Activated T-cell treated with anti-CD3 and anti-CD28 coated beads for 4 hours (primary cell): ENCODE results near the gene ARL4D.

Experiments used
- DNase-seq: peaks from one replicate; pipeline ENCODE4 v3.0.0-alpha.2; 2020

ARL4D gene

DNA sequence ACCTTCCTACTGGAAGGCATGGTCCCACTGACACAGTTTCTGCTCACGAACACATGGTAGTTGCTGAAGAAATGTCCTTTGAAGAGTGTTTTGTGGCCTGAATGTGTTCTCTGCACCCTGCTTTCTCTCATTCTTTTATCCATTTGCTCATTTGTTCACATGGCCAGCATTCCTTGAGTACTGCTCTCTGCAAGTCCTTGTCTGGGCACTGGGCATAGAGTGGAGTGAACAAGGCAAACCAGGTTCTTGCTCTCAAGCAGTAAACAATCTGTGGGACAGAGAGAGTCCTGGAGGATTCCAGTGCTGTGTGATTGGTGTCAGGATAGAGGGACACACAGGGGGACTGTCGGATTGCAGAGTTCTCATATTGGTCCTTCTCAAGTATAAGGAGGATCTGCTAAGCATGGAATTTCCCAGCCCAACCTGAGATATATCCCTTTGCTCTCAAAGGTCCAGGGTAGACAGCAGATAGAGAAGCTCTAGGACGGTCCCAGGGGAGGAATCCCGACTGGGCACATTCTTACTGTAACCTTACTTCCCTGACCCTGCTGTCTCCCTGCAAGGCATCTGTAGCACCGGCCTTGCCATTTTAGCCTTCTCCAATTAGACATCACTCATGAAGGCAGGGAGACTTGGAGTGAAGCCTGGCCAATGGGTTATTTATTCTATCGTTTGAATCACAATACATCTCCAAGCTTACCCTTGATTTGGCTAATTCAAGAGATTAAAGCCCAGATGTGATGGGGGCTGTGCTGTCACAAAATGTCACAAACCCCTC is 32.3 kb downstream of the ARL4D start:
- DNase-seq, result no peak

DNA sequence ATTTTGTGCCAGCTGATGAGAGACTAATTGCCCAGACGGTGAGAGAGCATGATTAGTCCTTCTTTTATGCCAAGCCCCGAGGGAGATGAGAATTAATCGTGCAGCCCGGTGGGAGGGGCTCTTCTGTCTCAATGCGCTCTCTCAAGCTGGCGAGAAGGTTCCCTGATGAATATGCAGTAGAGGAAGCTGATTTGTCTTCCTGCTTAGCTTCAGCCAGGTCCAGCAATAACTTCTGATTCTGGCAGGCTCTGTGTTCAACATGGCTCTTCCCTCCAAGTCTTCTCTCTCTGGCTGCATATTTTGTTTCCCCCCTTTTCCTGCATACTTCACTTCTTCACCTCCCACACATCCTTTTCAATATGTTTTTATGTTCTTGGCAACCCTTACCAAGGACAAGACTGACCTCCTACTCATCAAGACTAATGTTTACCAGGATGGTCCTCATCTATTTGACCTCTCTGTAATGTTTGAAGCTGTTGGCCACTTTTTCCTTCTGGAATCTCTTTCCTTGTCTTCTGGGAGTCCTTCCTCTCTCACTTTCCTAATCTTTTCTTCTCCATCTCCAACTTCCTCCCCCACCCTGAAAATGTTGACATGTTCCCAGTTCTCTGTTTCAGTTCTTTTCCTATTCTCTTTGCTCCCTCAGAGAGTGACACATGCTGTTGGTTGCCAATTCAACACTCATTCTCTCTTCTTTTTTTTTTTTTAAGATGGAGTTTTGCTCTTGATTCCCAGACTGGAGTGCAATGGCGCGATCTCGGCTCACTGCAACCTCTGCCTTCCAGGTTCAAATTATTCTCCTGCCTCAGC is 33.1 kb downstream of the ARL4D start:
- no peak for DNase-seq

- DNase-seq, result no peak
Measured at GRCh38 chr17:43434902-43435319, 36.1 kb downstream of the ARL4D start.

- DNase-seq, result no peak
Measured at GRCh38 chr17:43437756-43438155, 39.0 kb downstream of the ARL4D start.

GRCh38 chr17:43438626-43439025 is 39.8 kb downstream of the ARL4D start:
- DNase-seq, result no peak

GRCh38 chr17:43439041-43439440 is 40.2 kb downstream of the ARL4D start:
- no peak for DNase-seq

- no peak for DNase-seq
Measured at GRCh38 chr17:43442711-43443110, 43.9 kb downstream of the ARL4D start.

- DNase-seq, result no peak
Measured at GRCh38 chr17:43443381-43443780, 44.6 kb downstream of the ARL4D start.

DNA sequence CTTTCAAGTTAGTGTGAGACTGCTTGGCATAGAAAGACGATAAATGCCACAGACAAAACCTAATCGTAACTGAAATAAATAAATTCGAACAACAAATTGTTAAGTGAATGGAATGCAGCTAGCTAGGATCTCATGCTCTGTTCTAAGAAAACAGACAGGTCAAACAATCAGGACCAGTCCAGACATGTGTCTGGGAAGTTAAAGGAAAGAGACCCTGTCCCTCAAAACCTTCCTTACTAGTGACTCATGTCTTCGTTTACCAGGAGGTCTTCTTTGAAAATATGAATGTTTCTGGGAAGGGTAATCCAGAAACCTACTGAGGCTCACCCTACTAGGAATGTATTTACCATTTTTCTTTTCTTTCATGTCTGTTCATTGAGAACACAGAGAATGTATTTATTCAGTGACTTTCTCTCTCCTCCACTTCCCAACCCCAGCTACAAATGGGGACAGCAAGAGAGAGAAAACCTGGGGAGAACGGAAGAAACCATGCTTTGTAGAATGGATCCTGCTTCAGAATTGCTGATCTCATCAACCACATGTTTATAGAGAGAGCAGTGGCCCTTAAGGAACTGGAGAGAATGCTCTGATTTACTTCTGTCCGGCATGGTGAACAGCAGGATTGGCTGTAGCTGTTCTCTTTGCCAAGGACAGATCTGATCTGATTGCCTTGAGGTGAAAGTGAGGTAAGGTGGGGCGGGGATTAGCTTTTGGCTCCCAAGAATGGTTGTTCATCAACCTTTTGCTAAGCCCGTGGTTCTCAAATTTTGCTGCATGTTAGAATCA is 45.6 kb downstream of the ARL4D start:
- no peak for DNase-seq

GRCh38 chr17:43445009-43445589 is 46.3 kb downstream of the ARL4D start:
- DNase-seq, result no peak

DNA sequence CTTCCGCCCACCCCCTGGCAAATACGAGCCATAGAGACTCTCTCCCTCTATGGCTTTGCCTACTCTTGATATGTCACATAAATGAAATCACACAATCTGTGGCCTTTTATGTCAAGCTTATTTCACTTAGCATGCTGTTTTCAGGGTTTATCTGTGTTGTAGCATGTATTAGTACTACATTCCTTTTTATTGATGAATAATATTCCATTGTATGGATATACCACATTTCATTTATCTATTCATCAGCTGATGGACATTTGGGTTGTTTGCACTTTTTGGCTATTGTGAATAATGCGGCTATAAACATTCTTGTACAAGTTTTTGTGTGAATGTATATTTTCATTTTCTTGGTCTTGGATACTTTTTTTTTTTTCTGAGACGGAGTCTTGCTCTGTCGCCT is 48.0 kb downstream of the ARL4D start:
- no peak for DNase-seq

GRCh38 chr17:43448720-43449469 is 50.1 kb downstream of the ARL4D start:
- DNase-seq, result no peak

GRCh38 chr17:43449470-43450248 is 50.9 kb downstream of the ARL4D start:
- no peak for DNase-seq
